Measurements from ENCODE around the gene CXCR1.
"Not testable (repeated sequence)": the region's sequence is repeated elsewhere in the genome, so short reads cannot be mapped to it uniquely, and the experiment has no call there.

Gene CXCR1

GRCh38 chr2:218166791-218167190 lies at the start of gene CXCR1:
CXCR1 (minus strand) TSS chr2:218166962; CDS start chr2:218165211, 1,751 bp downstream.
- DNase-seq (ENCODE audit: low read depth in 3 of 3, low spot score in 1 of 3) = peak in 2 of 3 donors; percentile 8 to 12

GRCh38 chr2:218216336-218216673 lies 49.5 kb upstream of the CXCR1 start:
- DNase-seq (ENCODE audit: low read depth in 3 of 3, low spot score in 1 of 3) = no peak

GRCh38 chr2:218214116-218214515 lies 47.4 kb upstream of the CXCR1 start:
- no peak for DNase-seq (ENCODE audit: low read depth in 3 of 3, low spot score in 1 of 3)

- no peak for DNase-seq (ENCODE audit: low read depth in 3 of 3, low spot score in 1 of 3)
These were observed 42.3 kb upstream of the CXCR1 start for GRCh38 chr2:218209078-218209477.

- DNase-seq (ENCODE audit: low read depth in 3 of 3, low spot score in 1 of 3) = no peak
These were observed 35.5 kb upstream of the CXCR1 start for GRCh38 chr2:218202266-218202665.

- no peak for DNase-seq (ENCODE audit: low read depth in 3 of 3, low spot score in 1 of 3)
These were observed 30.2 kb upstream of the CXCR1 start for GRCh38 chr2:218196974-218197373.

GRCh38 chr2:218194880-218195279 lies 28.1 kb upstream of the CXCR1 start:
- DNase-seq (ENCODE audit: low read depth in 3 of 3, low spot score in 1 of 3) = no peak

- DNase-seq (ENCODE audit: low read depth in 3 of 3, low spot score in 1 of 3) = no peak
These were observed 26.9 kb upstream of the CXCR1 start for GRCh38 chr2:218193701-218194100.

GRCh38 chr2:218192902-218193430 lies 26.2 kb upstream of the CXCR1 start:
- no peak for DNase-seq (ENCODE audit: low read depth in 3 of 3, low spot score in 1 of 3)

- DNase-seq (ENCODE audit: low read depth in 3 of 3, low spot score in 1 of 3) = no peak
These were observed 21.8 kb upstream of the CXCR1 start for GRCh38 chr2:218188528-218188927.

- no peak for DNase-seq (ENCODE audit: low read depth in 3 of 3, low spot score in 1 of 3)
These were observed 20.7 kb upstream of the CXCR1 start for GRCh38 chr2:218187296-218188015.

- DNase-seq (ENCODE audit: low read depth in 3 of 3, low spot score in 1 of 3) = no peak
These were observed 20.1 kb upstream of the CXCR1 start for GRCh38 chr2:218186876-218187275.

GRCh38 chr2:218186355-218186766 lies 19.6 kb upstream of the CXCR1 start:
- peak; percentile 27 to 48 (median 47) for DNase-seq (ENCODE audit: low read depth in 3 of 3, low spot score in 1 of 3)

GRCh38 chr2:218184331-218184730 lies 17.6 kb upstream of the CXCR1 start:
- no peak for DNase-seq (ENCODE audit: low read depth in 3 of 3, low spot score in 1 of 3)

GRCh38 chr2:218180467-218181114 lies 13.8 kb upstream of the CXCR1 start:
- DNase-seq (ENCODE audit: low read depth in 3 of 3, low spot score in 1 of 3) = no peak

- no peak for DNase-seq (ENCODE audit: low read depth in 3 of 3, low spot score in 1 of 3)
These were observed 13.0 kb upstream of the CXCR1 start for GRCh38 chr2:218179782-218180181.

GRCh38 chr2:218172845-218173244 lies 6.1 kb upstream of the CXCR1 start:
- DNase-seq (ENCODE audit: low read depth in 3 of 3, low spot score in 1 of 3) = no peak

- not testable (repeated sequence) for DNase-seq (ENCODE audit: low read depth in 3 of 3, low spot score in 1 of 3)
These were observed 5.0 kb upstream of the CXCR1 start for GRCh38 chr2:218171744-218172143.

GRCh38 chr2:218169757-218170546 lies 3.2 kb upstream of the CXCR1 start:
- no peak for DNase-seq (ENCODE audit: low read depth in 3 of 3, low spot score in 1 of 3)

- DNase-seq (ENCODE audit: low read depth in 3 of 3, low spot score in 1 of 3) = peak; percentile 15 to 42 (median 38)
These were observed 2.1 kb upstream of the CXCR1 start for GRCh38 chr2:218168635-218169462.

GRCh38 chr2:218168016-218168415 lies 1.3 kb upstream of the CXCR1 start:
- DNase-seq (ENCODE audit: low read depth in 3 of 3, low spot score in 1 of 3) = no peak

All from stimulated activated CD4-positive, alpha-beta T cell treated with anti-CD3 and anti-CD28 coated beads, TNF-alpha, amount 100 ng/mL, for 1 hour (primary cell).